Measurements from ENCODE around the gene FOXO1.

DNA sequence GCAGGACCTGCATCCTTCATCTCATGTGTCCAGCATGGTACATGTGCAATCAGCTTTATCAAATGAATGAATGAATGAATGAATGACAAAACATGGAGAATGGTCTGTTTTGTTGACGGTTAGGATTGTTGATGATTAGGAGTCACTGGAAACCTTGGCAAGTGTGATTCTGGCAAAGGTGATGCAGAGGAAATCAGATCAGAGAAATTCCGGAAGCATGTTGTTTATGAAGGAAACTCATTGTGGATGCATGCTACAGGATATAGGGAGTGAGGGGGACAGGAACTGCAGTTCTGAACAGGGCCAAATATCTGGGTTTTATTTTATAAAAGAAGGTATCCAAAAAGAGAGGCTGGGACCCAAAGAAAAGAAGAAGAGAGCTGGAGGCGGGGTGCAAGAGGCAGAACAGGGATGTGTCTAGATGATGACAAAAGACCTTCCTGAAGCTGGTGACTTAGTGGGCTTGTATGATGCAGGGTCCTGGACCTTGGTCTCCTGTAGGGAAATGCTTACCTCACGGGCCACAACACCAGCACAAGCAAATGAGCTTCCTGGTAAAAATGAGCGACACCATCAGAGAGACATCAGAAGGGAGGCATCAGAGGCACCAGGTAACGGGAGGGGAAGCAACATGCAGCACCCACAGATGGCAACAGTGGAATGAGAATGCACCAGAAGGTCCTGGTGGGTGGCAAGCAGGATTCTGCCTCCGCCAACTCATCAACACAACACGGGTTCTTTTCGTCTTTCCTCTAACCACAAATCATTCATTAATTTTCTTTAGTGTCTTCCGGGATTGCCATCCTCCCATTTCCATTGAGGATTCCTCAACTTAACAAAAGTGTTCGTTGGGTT lies 159.6 kb downstream of the FOXO1 start:
- TF ChIP-seq, protein P1, sequence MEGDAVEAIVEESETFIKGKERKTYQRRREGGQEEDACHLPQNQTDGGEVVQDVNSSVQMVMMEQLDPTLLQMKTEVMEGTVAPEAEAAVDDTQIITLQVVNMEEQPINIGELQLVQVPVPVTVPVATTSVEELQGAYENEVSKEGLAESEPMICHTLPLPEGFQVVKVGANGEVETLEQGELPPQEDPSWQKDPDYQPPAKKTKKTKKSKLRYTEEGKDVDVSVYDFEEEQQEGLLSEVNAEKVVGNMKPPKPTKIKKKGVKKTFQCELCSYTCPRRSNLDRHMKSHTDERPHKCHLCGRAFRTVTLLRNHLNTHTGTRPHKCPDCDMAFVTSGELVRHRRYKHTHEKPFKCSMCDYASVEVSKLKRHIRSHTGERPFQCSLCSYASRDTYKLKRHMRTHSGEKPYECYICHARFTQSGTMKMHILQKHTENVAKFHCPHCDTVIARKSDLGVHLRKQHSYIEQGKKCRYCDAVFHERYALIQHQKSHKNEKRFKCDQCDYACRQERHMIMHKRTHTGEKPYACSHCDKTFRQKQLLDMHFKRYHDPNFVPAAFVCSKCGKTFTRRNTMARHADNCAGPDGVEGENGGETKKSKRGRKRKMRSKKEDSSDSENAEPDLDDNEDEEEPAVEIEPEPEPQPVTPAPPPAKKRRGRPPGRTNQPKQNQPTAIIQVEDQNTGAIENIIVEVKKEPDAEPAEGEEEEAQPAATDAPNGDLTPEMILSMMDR (IDR thresholded peaks at IDR 0.05; ENCODE audit: borderline replicate concordance, extremely low read depth, low read length, poor library complexity, severe bottlenecking): no peak
- TF ChIP-seq EZH2 (IDR thresholded peaks at IDR 0.05; ENCODE audit: borderline replicate concordance, low read depth, low read length, severe bottlenecking): no peak

Measured in DND-41 (cell line).